Right forelimb (tissue), 1 donor: ENCODE results near the gene KMT2C.
"Not testable (repeated sequence)": the region's sequence is repeated elsewhere in the genome, so short reads cannot be mapped to it uniquely, and the experiment has no call there.

Source experiments
- DNase-seq: peaks from one replicate; pipeline ENCODE4 v3.0.0-alpha.2; 2018

Gene KMT2C

DNA sequence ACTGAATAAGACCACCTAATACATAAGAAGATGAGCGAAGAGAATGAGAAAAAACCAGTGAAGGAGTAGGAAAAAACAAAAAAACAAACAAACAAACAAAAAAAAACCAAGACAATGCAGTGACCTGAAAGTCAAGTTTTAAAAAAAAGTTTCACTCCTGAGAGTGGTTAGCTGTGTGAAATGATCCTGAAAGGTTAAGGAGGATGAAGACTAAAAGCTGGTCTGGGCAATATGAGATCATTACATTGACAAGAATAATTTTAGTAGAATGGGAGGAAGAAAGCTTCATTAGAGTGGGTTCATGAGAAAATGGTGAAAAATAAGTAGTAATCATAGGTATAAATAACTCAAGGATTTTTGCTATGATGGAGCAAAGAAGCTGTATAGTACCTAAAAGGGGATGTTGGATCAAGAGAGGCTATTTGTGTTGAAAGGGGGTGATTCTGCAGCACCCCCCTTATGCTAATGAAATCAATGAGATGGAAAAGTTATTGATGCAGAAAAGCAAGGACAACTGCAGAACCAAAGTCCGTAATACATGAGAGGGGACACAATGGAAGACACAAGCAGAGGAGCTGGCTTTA is 80.2 kb downstream of the KMT2C start:
- no peak for DNase-seq

DNA sequence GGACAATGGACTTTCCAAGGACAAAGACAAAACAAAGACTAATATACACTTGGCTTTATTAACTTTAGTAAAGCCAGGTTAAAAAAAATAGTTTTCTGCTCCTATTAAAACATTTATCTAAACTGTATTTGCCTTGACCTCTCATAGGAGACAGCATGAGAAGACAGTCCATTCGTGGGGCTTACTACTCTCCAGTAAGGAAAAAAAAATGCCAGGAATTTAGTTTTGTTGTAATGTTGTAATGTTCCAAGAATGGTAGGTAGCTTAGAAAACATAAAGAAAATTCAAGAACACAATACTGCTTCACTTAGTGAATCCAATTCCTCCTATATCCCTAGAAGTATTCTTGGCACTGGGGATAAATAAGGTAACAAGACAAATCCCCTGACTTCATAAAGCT is 81.7 kb downstream of the KMT2C start:
- no peak for DNase-seq

GRCh38 chr7:152353281-152353680 is 82.5 kb downstream of the KMT2C start:
- DNase-seq = not testable (repeated sequence)

DNA sequence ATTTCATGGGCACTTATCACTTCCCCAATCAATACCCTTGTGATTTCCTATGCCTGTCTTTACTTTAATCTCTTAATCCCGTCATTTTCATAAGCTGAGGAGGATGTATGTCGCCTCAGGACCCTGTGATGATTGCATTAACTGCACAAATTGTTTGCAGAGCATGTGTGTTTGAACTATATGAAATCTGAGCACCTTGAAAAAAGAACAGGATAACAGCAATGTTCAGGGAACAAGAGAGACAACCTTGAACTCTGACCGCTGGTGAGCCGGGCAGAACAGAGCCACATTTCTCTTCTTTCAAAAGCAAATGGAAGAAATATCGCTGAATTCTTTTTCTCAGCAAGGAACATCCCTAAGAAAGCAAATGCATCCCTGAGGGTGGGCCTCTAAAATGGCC is 84.1 kb downstream of the KMT2C start:
- not testable (repeated sequence) for DNase-seq

DNA sequence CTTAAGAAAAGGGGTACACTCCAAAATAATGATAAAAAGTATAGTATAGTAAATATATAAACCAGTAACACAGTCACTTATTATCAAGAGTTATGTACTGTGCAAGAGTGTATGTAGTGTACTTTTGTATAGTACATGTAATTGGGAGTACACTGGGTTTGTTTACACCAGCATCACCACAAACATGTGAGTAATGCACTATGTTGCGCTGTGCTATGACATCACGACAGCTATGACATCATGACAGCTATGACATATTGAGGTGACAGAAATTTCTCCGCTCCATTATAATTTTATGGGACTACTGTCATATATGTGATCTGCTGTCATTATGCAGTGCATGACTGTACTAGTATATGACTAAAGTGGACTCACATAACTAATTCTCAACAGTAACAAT is 84.6 kb downstream of the KMT2C start:
- DNase-seq = no peak

GRCh38 chr7:152347888-152348287 is 87.9 kb downstream of the KMT2C start:
- no peak for DNase-seq

- no peak for DNase-seq
Measured at GRCh38 chr7:152344253-152344652, 91.5 kb downstream of the KMT2C start.

- no peak for DNase-seq
Measured at GRCh38 chr7:152342796-152343195, 93.0 kb downstream of the KMT2C start.

- DNase-seq = no peak
Measured at GRCh38 chr7:152341914-152342236, 93.9 kb downstream of the KMT2C start.

- no peak for DNase-seq
Measured at GRCh38 chr7:152341039-152341913, 94.5 kb downstream of the KMT2C start.

GRCh38 chr7:152340161-152340560 is 95.6 kb downstream of the KMT2C start:
- DNase-seq = no peak

- no peak for DNase-seq
Measured at GRCh38 chr7:152338561-152338960, 97.2 kb downstream of the KMT2C start.

DNA sequence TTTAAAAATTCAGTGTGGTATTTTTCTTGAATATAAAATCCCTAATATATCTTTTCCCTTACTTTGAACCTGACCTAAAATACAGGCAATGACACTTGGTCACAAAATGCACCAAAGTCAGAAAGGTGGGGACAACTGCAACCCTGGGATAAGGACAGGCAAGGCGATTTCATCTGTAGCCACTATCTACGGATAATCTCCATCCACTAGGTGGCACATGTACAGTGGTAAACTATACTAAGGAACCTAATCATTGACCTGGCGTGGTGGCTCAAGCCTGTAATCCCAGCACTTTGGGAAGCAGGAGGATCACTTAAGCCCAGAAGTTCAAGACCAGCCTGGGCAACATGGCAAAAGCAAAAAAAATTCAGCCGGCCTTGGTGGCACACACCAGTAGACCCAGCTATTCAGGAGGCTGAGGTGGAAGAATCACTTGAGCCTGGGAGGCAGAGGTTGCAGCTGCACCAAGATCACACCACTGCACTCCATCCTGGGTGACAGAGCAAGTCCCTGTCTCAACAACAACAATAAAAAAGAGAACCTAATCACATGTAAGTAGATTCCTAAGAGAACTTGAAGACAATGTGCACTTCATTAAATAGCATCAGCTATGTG is 98.9 kb downstream of the KMT2C start:
- DNase-seq = no peak

DNA sequence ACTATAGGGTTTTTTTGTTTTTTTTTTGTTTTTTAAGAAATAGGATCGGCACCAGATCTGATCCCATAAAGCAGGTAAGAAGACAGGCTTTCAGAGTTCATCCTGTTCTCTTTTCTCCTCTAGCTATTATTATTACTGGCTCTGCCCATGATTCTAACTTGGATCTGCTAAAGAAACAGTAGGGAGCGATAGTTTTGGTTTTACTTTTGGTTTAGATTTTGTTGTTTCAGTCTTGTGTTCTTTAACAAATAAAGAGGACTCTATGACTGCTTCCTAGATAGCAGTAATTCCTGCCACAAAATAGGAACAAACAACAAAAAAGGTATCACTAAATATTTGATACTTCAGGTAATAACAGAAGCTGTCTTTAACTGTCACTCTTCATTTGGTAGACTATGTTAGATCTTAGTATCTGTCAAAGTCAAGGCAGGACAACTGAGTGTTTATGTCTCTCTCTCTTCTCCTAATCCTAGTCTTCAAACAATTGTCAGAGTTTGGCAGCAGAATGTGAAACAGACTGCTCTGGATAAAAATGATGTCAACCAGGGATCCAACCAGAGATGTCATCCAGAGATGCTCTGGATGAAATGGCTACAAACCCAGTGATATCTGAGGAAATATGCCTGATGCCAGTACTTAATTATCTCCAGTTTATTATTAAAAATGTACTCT is 99.8 kb downstream of the KMT2C start:
- no peak for DNase-seq

GRCh38 chr7:152333134-152333533 is 102.7 kb downstream of the KMT2C start:
- no peak for DNase-seq

GRCh38 chr7:152330827-152331226 is 105.0 kb downstream of the KMT2C start:
- DNase-seq = no peak

GRCh38 chr7:152329469-152329868 is 106.3 kb downstream of the KMT2C start:
- DNase-seq = no peak

GRCh38 chr7:152328234-152328633 is 107.6 kb downstream of the KMT2C start:
- DNase-seq = no peak

DNA sequence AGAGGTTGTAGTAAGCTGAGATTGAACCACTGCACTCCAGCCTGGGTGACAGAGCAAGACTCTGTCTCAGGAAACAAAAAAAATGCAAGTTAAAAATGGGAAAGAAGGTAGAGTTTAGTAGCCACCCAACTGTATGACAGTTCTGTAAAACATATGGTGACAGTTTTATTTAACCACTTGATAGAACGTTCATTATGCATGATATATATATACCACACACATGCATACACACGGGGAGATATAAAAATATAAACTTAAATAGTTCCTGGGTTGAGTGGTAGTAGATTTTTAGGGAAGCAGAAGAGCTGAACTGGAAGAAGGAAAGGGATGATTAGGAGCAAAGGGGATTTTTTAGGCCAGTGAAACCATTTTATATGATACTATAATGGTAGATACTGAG is 120.0 kb downstream of the KMT2C start:
- DNase-seq = no peak

- DNase-seq = no peak
Measured at GRCh38 chr7:152313831-152314604, 121.8 kb downstream of the KMT2C start.

GRCh38 chr7:152313217-152313616 is 122.6 kb downstream of the KMT2C start:
- no peak for DNase-seq

GRCh38 chr7:152312316-152312715 is 123.5 kb downstream of the KMT2C start:
- no peak for DNase-seq

DNA sequence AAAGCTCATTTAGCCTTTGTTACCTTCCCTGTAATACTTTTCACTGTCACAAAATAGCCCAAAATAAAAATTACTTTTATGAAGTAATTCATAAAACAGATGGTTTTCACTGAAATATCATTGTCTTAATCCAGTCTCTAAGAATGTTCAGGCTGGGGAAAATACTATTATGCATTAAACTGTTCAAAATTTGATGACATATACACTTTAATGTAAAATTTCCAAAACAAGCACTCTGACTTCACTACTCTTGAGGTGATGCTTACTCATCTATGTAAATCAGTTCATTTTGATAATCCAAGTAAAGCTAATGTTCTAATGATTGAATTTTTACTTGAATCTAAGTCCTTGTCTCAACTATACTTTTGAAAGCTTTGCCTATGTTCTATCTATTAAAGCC is 127.9 kb downstream of the KMT2C start:
- DNase-seq = no peak
